GM06990 (cell line): ENCODE data around the gene KIR2DL4.
A peak's percentile ranks its signal among the peaks of the same experiment; 100 is the strongest.
"Not testable (repeated sequence)": the region's sequence is repeated elsewhere in the genome, so short reads cannot be mapped to it uniquely, and the experiment has no call there.

Source experiments
- DNase-seq: peaks from one replicate; pipeline ENCODE4 v3.0.0-alpha.2; 2011; ENCODE audit not compliant: insufficient read length; ENCODE audit errors: extremely low read depth
- H3K27me3 ChIP-seq: replicated peaks from 2 replicates; pipeline ENCODE4 v1.6.0; 2011; ENCODE audit warnings: low read length; ENCODE audit not compliant: control insufficient read depth, insufficient read depth
- H3K36me3 ChIP-seq: 2 replicates; pipeline ENCODE4 v1.5.1; 2011; ENCODE audit warnings: low read length; ENCODE audit not compliant: control insufficient read depth, insufficient read depth
- H3K4me3 ChIP-seq: replicated peaks from 2 replicates; pipeline ENCODE4 v1.5.1; 2011; ENCODE audit warnings: low read depth, mild to moderate bottlenecking, control low read depth, low read length
- CTCF ChIP-seq: IDR thresholded peaks from 2 replicates; pipeline ENCODE4 v1.5.1; 2011; ENCODE audit warnings: low read length, control low read depth, mild to moderate bottlenecking, inconsistent platforms; ENCODE audit not compliant: insufficient read depth, poor library complexity, severe bottlenecking

KIR2DL4 gene

GRCh38 chr19:54803410-54803809, at the start of gene KIR2DL4:
Gene KIR2DL4 (plus strand): TSS chr19:54803610. CDS start chr19:54803652, 42 bp downstream.
- peak; percentile 3 for DNase-seq
- no peaks in the 10 kb centered on the region for H3K27me3 ChIP-seq
- no peaks in the 10 kb centered on the region for H3K36me3 ChIP-seq
- H3K4me3 ChIP-seq: no peak within 1 kb of the TSS
- TF ChIP-seq CTCF: no peak

- not testable (repeated sequence) for H3K4me3 ChIP-seq, DNase-seq, H3K36me3 ChIP-seq, H3K27me3 ChIP-seq
These were observed 47.0 kb upstream of the KIR2DL4 start for GRCh38 chr19:54756204-54757110.

GRCh38 chr19:54758577-54758976, 44.8 kb upstream of the KIR2DL4 start:
- not testable (repeated sequence) for H3K36me3 ChIP-seq

GRCh38 chr19:54764219-54764618, 39.2 kb upstream of the KIR2DL4 start:
- H3K4me3 ChIP-seq, H3K27me3 ChIP-seq, DNase-seq, H3K36me3 ChIP-seq: not testable (repeated sequence)

More at GRCh38 chr19:54758577-54758976, 44.8 kb upstream of the KIR2DL4 start:
- H3K27me3 ChIP-seq, H3K4me3 ChIP-seq, DNase-seq: not testable (repeated sequence)

- H3K4me3 ChIP-seq, DNase-seq, H3K36me3 ChIP-seq, H3K27me3 ChIP-seq: not testable (repeated sequence)
These were observed 36.9 kb upstream of the KIR2DL4 start for GRCh38 chr19:54766464-54766863.

GRCh38 chr19:54769646-54770045, 33.8 kb upstream of the KIR2DL4 start, which contains the start of gene KIR2DL1:
Gene KIR2DL1 (plus strand): TSS chr19:54769793. CDS start chr19:54769851, 58 bp downstream.
- DNase-seq, H3K4me3 ChIP-seq, H3K36me3 ChIP-seq, H3K27me3 ChIP-seq: not testable (repeated sequence)

- not testable (repeated sequence) for H3K4me3 ChIP-seq, H3K27me3 ChIP-seq, DNase-seq, H3K36me3 ChIP-seq
These were observed 32.9 kb upstream of the KIR2DL4 start for GRCh38 chr19:54770511-54770910.

GRCh38 chr19:54771018-54771960, 32.1 kb upstream of the KIR2DL4 start:
- DNase-seq, H3K27me3 ChIP-seq, H3K36me3 ChIP-seq, H3K4me3 ChIP-seq: not testable (repeated sequence)

- not testable (repeated sequence) for H3K4me3 ChIP-seq, H3K27me3 ChIP-seq, H3K36me3 ChIP-seq, DNase-seq
These were observed 30.7 kb upstream of the KIR2DL4 start for GRCh38 chr19:54772666-54773065.

- not testable (repeated sequence) for DNase-seq, H3K27me3 ChIP-seq, H3K4me3 ChIP-seq, H3K36me3 ChIP-seq
These were observed 28.2 kb upstream of the KIR2DL4 start for GRCh38 chr19:54775095-54775815.

GRCh38 chr19:54775830-54776229, 27.6 kb upstream of the KIR2DL4 start:
- not testable (repeated sequence) for H3K27me3 ChIP-seq, H3K36me3 ChIP-seq, DNase-seq, H3K4me3 ChIP-seq

GRCh38 chr19:54777851-54778250, 25.6 kb upstream of the KIR2DL4 start:
- H3K27me3 ChIP-seq, DNase-seq, H3K36me3 ChIP-seq, H3K4me3 ChIP-seq: not testable (repeated sequence)
